ENCODE measurements around the gene MRPL17.

The MRPL17 gene

DNA sequence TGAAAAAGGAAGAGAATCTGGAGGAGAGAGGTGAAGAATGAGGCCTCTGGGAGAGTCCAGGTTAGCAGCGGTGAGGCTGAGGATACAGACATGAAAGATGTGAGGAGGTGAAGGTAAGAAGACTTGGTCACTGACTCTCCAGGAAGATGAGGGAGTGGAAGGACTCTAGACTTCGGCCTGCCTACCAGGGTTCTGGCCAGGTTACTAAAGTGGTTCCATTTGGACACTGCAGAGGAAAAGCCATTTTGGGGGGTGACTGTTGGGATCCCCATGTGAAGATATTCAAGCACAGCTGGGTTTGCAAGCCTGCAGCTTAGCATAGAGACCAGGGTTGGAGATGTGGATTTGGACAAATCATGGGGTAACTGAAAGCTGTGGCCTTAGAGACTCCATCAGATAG is 35.3 kb downstream of the MRPL17 start:
- no peak overlapping the region for H3K4me3 ChIP-seq (ENCODE audit: low read depth, low read length)
- no peak for DNase-seq (ENCODE audit: low read depth)
- no peak for TF ChIP-seq CTCF (IDR thresholded peaks at IDR 0.05; ENCODE audit: control insufficient read depth, extremely low read depth, insufficient read depth)

DNA sequence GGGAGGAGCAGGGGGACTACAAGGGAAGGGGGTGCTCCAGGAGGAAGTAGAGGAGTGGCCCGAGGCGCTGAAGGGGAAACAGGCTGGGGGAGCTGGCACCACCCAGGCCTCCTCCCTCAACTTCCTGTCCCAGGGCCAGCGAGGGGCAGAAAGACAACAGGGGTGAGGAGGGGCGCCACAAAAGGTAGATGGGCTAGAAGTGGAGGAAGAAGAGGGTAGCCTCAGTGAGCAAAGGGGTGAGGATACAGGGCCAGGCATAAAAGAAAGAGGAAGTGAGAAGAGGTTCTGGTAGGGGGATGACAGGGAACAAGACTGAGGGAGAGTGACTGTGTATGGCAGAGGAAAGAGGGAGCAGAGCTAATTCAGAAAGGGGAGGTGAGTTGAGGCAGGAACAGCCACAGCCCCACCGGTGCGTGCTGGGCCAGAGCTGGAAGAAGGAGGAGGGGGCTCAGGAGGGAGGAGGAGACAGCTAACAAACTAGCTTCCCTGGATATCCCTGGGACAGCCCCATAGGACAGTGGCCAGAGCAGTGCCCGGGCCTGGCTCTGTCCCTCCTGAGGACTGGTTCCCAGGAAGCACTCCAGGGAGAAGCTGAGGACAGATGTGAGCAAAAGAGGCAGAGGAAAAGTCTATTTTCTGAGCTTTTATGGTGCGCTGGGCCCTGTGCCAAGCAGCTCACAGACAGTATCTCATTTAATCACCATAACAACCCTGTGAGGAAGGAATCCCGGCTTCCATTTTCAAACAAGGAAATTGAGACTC is 36.0 kb downstream of the MRPL17 start:
- H3K4me3 ChIP-seq (ENCODE audit: low read depth, low read length): no peak overlapping the region
- no peak for DNase-seq (ENCODE audit: low read depth)

DNA sequence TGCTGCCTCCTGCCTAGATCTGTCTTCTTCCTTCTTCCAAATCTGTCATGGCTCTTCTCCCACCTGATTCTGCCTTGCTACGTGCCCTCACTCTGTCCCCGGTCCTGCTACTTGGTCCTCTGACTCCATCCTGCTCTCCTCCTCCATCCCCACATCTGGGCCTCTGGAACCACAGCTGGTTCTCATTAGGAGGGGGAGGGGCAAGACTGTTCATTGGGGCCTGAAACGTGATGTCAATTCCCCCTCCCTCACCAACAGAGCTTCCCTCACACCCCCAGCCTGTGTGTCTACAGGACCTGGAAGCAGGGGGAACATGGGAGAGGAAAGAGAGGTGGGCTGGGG is 36.6 kb downstream of the MRPL17 start:
- no peak overlapping the region for H3K4me3 ChIP-seq (ENCODE audit: low read depth, low read length)
- TF ChIP-seq CTCF (IDR thresholded peaks at IDR 0.05; ENCODE audit: control insufficient read depth, extremely low read depth, insufficient read depth): no peak
- DNase-seq (ENCODE audit: low read depth): no peak

More for the DNA sequence above, 36.0 kb downstream of the MRPL17 start:
- TF ChIP-seq CTCF (IDR thresholded peaks at IDR 0.05; ENCODE audit: control insufficient read depth, extremely low read depth, insufficient read depth): no peak

DNA sequence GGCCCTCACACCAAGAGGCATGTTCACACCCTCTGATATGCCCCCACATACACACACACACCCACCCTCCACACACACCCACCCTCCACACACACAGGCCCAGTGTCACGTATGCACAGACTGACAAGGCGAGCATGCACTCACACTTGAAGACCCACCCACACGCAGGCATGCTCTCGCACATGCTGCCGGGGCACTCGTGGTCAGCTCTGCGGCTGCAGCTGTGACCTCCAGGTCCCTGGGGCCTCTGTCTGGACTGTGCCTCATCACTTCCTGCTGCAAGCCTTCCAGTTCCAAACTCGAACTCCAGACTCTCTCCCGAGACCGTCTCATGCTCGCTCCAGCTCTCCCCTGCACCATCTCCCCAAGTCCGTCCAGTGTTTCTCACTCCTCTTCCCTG is 37.1 kb downstream of the MRPL17 start:
- DNase-seq (ENCODE audit: low read depth): no peak
- H3K4me3 ChIP-seq (ENCODE audit: low read depth, low read length): no peak overlapping the region
- TF ChIP-seq CTCF (IDR thresholded peaks at IDR 0.05; ENCODE audit: control insufficient read depth, extremely low read depth, insufficient read depth): no peak

DNA sequence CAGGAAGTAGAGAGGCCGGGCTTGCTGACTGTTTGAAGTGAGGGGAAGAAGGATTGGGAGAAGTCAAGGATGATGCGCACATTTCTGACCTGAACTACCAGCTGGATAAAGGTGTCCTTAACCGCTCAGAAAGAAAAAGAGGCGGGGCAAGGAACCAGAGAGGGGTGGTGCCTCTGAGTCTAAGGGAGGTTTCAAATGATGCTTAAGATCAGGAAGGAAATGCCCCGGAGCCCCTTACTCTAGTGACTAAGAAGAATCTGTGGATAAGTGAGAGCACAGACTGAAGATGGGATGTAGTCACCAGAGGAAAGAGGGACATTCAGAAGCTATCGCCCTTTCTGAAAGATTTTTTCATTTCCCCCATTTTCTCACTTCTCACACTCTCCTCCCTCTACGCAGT is 40.2 kb downstream of the MRPL17 start:
- no peak for TF ChIP-seq CTCF (IDR thresholded peaks at IDR 0.05; ENCODE audit: control insufficient read depth, extremely low read depth, insufficient read depth)
- H3K4me3 ChIP-seq (ENCODE audit: low read depth, low read length): no peak overlapping the region
- DNase-seq (ENCODE audit: low read depth): no peak

GRCh38 chr11:6640985-6641701 is 42.0 kb downstream of the MRPL17 start:
- no peak overlapping the region for H3K4me3 ChIP-seq (ENCODE audit: low read depth, low read length)
- TF ChIP-seq CTCF (IDR thresholded peaks at IDR 0.05; ENCODE audit: control insufficient read depth, extremely low read depth, insufficient read depth): no peak
- no peak for DNase-seq (ENCODE audit: low read depth)
